Mucosa of descending colon (tissue), 3 donors: Measurements from ENCODE around the gene NUP133. TPM values are rescaled to one million over a fixed set of nuclear protein-coding genes. Genes with fewer than 3 reads are reported as not detected.

Source experiments
- ATAC-seq: fragments of 200-7000 bp; cut with Tn5 transposase; one replicate; pipeline ENCODE4 v1.9.1; 2020; ENCODE audit warnings: mild to moderate bottlenecking, moderate library complexity
- DNase-seq, 3 donors: peaks; one replicate each; pipeline ENCODE4 v3.0.0-alpha.2; 2020
- H3K36me3 ChIP-seq: fragments of 200-600 bp; one replicate; pipeline ENCODE4 v1.8.0; 2021; ENCODE audit warnings: low read depth, mild to moderate bottlenecking
- H3K4me1 ChIP-seq: fragments of 200-600 bp; one replicate; pipeline ENCODE4 v1.8.0; 2021; ENCODE audit warnings: low read depth, mild to moderate bottlenecking
- H3K4me3 ChIP-seq: fragments of 200-600 bp; one replicate; pipeline ENCODE4 v1.8.0; 2021; ENCODE audit warnings: mild to moderate bottlenecking
- H3K9me3 ChIP-seq: fragments of 200-600 bp; one replicate; pipeline ENCODE4 v1.8.0; 2021; ENCODE audit warnings: mild to moderate bottlenecking
- CTCF ChIP-seq: fragments of 200-600 bp; IDR thresholded peaks from one replicate; pipeline ENCODE4 v1.8.0; 2022; ENCODE audit warnings: antibody characterized with exemption, mild to moderate bottlenecking
- intact Hi-C, 2 donors: fragments of 100-400 bp; cut with DNase I in 1 of 2; cut with micrococcal nuclease in 1 of 2; formaldehyde crosslinking; loops; one replicate each; pipeline versions ENCODE4 v1.11.0 to v1.11.1; 2022; cut with DNase I, micrococcal nuclease
- total RNA-seq, 3 donors: library from RNA; stranded (reverse); fragmentation: NEBNext Ultra II Directional in 2 of 3; extraction: Animal tissue kit (Norgen Biotek cat#: 25700) in 2 of 3; gene quantifications; one replicate each; pipeline versions ENCODE4 v1.2.1 to v1.2.4, GENCODE V29; 2021 to 2023
- donor health status: DM: no; HTN: no; CAD: no; lungs with moderate emphysema.
- donor health status: DM: no; HTN: no; CAD: no.
- donor health status: DM: no; HTN: yes; CAD: no.

The NUP133 gene
- total RNA-seq, 3 donors from 2014 or later: 24.5 to 29.4 (median 26.7) TPM

- Histone ChIP-seq H3K9me3 (no peaks in the 10 kb centered on the region), H3K36me3 (no peaks in the 10 kb centered on the region), H3K4me1 (no peaks in the 10 kb centered on the region), H3K4me3 (no peak overlapping the region)
- no peak for TF ChIP-seq CTCF
- intact Hi-C loops: no loop called here
- no peak for DNase-seq
- no peak for ATAC-seq
Measured at GRCh38 chr1:229538945-229539344, 30.8 kb upstream of the NUP133 start.

GRCh38 chr1:229537894-229538293 is 29.8 kb upstream of the NUP133 start:
- no peaks in the 10 kb centered on the region for H3K36me3 ChIP-seq
- H3K9me3 ChIP-seq: no peaks in the 10 kb centered on the region
- no peaks in the 10 kb centered on the region for H3K4me1 ChIP-seq
- H3K4me3 ChIP-seq: no peak overlapping the region
- intact Hi-C loops: no loop called here
- DNase-seq (no peak), ATAC-seq (no peak)
- TF ChIP-seq CTCF: no peak

DNA sequence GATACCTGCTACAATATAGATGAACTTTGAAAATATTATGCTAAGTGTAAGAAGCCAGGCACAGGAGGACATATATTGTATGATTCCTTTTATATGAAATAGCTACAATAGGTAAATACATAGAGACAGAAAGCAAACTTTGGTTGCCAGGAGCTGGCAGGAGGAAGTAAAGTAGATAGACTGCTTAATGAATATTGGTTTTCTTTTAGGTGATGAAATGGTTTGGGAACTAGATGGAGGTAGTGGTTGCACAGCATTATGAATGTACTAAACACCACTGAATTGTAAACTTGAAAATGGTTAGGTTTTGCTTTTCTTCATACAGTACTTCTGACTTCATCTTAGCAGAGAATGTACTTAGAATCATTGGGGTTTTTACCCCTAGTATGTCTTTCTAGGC is 28.8 kb upstream of the NUP133 start:
- no peaks in the 10 kb centered on the region for H3K36me3 ChIP-seq
- no peak for ATAC-seq
- intact Hi-C loops: no loop called here
- TF ChIP-seq CTCF: no peak
- no peaks in the 10 kb centered on the region for H3K9me3 ChIP-seq
- H3K4me1 ChIP-seq: no peaks in the 10 kb centered on the region
- no peak overlapping the region for H3K4me3 ChIP-seq
- no peak for DNase-seq

GRCh38 chr1:229535230-229535629 is 27.1 kb upstream of the NUP133 start:
- DNase-seq: no peak
- Histone ChIP-seq H3K4me3 (no peak overlapping the region), H3K36me3 (no peaks in the 10 kb centered on the region), H3K4me1 (no peaks in the 10 kb centered on the region), H3K9me3 (no peaks in the 10 kb centered on the region)
- TF ChIP-seq CTCF: no peak
- intact Hi-C loops: no loop called here
- ATAC-seq: no peak

GRCh38 chr1:229531326-229531725 is 23.2 kb upstream of the NUP133 start:
- DNase-seq: no peak
- Histone ChIP-seq H3K4me3 (no peak overlapping the region), H3K9me3 (no peaks in the 10 kb centered on the region), H3K4me1 (no peaks in the 10 kb centered on the region), H3K36me3 (no peaks in the 10 kb centered on the region)
- no peak for TF ChIP-seq CTCF
- no peak for ATAC-seq
- intact Hi-C loops: no loop called here

GRCh38 chr1:229529639-229530038 is 21.5 kb upstream of the NUP133 start:
- H3K36me3 ChIP-seq: no peaks in the 10 kb centered on the region

More at GRCh38 chr1:229529639-229530038, 21.5 kb upstream of the NUP133 start:
- TF ChIP-seq CTCF: no peak
- Histone ChIP-seq H3K9me3 (no peaks in the 10 kb centered on the region), H3K4me1 (no peaks in the 10 kb centered on the region), H3K4me3 (no peak overlapping the region)
- DNase-seq (no peak), ATAC-seq (no peak)
- intact Hi-C loops: no loop called here
